GM11168 (cell line): ENCODE data around the gene ATP5F1D.

Experiments used
- in situ Hi-C: fragments of 300-500 bp; cut with MboI; formaldehyde crosslinking; loops from one replicate; pipeline ENCODE4 v1.12.0; 2022; ENCODE audit warnings: low sequenced_read_pairs; ENCODE audit not compliant: unreplicated experiment

Gene ATP5F1D

DNA sequence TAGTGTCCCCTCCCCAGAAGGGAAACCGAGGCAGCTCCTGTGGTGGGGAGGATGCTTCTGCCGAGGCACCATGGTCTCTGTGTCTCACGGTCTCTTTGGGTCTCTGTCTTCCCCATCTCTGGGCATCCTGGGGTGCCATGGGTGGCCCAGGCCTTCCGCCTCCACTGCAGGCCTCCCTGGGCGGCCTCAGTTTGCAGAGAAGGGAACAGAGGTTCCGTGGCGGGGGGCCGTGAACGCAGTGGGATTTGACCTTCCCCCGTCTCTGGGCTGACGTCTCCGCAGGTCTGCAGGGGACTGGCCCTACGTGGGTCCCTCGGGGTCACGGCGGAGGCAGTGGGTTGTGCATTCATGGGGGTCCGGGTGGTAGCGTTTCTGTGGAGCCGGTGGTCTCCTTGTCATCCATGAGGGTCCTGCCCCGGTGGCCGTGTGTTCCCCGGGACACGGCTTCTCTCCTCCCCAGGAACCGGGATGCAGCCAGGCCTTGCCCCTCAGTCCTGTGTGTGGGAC, 48.7 kb downstream of the ATP5F1D start:
- in situ Hi-C loops = loop anchor here (5.0 kb wide), 1 partner anchor 82 kb away; no protein-coding TSS in a partner anchor

DNA sequence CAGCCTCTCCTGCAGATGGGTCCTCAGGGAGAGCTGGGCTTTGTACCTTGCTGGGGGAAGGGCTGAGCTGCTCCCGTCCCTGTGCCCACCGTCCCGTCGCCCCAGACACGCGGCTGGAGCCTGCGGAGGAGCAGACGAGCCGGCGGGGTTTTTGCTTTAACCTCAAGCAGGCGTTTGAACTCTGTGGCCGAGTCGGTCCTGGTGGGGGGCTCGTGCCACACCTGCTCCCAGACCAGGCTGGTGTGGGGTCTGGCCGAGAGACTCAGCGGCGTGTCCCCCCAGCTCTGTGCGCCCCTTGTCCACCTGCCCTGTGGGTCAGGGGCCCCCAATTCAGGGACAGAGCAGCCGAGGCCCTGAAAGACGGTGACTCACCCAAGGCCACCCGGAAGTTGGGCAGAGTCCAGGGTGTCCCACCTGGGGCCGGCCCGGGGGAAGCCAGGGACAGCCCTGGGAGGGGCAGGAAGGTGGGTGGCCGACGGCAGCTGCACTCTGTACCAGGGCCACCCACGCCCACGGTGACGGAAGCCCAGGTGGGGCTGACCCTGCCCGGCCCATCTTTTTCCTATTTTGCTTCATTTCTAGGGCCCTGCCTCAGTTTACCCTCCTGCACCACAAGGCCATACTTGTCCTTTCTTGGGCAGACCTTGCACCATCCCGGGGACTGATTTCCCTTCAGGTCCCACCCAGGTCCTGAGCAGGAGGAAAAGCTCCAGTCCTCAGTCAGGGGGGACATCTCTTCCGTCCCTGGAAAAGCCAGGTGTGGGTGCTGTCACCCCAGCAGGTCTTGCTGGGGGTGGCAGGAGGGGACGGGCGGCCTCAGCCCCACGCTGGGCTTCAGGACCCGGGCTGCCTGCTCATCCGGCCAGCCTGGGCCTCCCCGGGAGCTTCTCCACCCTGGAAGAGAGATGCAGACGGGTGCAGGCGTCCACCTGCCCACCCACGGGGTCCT, 49.4 kb downstream of the ATP5F1D start:
- in situ Hi-C loops = loop anchor here (5.0 kb wide), 1 partner anchor 81 kb away; no protein-coding TSS in a partner anchor

DNA sequence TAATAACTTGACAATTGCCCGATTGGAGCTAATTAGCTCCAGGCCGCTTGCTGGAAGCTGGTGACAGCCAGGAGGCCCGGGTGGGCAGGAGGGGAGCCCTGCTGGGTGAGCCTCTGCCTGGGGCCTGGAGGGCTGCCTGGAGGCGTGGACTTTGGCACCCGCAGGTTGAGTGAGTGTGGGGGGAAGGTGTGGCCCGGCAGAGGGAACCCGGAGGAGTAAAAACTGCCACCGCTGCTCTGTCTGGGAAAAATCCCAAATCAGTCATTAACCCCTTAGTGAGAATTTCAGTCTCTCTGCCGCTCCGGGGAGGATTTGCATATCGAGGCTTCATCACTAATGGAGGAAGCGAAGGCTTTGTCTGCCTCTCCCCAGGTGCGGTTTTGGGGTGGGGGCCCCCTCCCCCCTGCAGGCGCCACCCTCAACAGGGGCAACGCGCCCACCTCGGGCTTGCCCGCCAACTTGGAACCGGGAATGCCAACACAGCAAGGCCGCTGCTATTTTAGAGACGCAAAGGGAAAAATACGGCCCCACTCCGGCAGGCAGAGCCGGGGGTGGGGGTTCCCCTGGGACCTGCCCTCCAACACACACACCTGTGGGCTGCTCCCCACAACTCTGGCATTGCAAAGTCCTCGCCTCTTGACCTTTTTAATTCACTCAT, 50.3 kb downstream of the ATP5F1D start:
- in situ Hi-C loops = loop anchor here (5.0 kb wide), 1 partner anchor 80 kb away; no protein-coding TSS in a partner anchor

DNA sequence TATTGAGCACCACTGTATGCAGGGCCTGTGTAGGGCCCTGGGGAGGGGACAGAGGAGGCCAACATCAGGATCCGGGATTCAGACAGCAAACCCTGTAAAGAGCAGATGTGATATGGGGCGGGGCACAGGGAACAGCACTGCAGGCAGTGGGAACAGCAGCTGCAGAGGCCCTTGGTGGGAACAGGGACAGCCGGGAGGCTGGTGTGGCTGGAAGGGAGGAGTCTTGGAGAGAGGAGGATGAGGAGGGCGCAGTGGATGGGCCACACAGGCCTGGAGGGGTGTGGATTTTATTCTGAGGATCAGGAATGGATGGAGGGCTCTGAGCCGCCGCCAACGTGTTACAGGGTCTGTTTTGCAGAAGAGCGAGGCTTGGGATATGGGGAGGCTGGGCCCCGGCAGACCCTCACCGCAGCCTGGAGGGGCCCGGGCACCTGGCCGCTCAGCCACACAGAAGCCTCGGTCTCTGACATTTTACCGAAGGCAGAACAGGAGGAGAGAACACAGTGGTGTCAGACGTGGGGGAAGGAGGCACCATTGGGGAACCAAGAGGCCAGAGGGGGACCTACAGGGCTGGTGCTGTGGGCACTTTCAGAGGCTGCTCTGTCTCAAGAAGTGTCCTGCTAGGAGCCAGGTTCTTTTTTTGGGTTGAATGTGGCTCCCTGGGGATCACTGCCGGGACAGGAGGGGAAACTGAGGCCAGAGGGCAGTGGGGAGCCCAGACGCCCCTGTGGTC, 51.0 kb downstream of the ATP5F1D start:
- in situ Hi-C loops = loop anchor here (5.0 kb wide), 1 partner anchor 80 kb away; no protein-coding TSS in a partner anchor

DNA sequence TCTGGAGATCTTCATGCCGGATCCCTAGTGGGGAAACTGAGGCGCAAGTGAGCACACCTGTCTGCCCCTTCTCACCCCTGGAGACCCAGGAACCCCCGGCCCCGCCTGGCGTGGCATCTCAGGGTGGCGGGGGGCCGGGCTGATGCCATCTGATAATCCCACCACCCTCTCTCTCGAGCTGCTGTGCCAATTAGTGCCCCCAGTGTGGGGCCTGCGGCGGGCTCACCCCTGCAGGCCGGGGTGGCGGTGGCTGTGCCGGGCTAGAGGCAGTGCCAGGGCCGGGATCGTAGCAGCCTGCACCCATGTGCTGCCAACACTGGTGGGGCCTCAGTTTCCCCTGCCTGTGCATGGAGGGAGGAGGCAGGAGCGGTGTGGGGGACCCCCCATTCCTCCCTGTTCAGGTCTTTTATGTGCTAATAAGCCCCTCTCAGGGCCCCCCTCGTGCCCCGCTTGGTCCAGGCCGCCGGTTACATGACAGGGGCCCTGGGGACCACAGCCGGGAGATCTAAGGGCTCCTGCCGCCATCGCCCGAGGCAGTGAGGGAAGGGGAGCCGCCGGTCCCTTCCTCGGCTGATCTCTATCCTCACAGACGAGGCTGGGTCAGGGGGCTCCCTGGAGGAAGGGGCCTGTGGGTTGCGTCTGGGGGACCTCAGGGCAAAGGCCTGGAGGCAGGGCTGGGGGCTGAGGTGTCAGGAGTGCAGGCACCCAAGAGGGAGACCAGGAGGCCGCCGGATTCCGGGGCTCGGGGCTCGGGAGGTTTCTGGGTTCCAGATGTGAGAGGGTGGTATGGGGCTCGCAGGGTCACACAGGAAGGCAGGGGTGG, 52.4 kb downstream of the ATP5F1D start:
- in situ Hi-C loops = loop anchor here (5.0 kb wide), 1 partner anchor 78 kb away; no protein-coding TSS in a partner anchor
